GM19043 (cell line): Measurements from ENCODE around the gene RASAL2.
"Not testable (repeated sequence)": the region's sequence is repeated elsewhere in the genome, so short reads cannot be mapped to it uniquely, and the experiment has no call there.

Experiments used
- ATAC-seq: cut with Tn5 transposase; IDR thresholded peaks from one replicate; pipeline ENCODE4 v1.9.1; 2021; ENCODE audit warnings: low read depth; ENCODE audit not compliant: unreplicated experiment

The RASAL2 gene

GRCh38 chr1:178109348-178110143 lies 15.6 kb downstream of the RASAL2 start:
- ATAC-seq, result no peak

DNA sequence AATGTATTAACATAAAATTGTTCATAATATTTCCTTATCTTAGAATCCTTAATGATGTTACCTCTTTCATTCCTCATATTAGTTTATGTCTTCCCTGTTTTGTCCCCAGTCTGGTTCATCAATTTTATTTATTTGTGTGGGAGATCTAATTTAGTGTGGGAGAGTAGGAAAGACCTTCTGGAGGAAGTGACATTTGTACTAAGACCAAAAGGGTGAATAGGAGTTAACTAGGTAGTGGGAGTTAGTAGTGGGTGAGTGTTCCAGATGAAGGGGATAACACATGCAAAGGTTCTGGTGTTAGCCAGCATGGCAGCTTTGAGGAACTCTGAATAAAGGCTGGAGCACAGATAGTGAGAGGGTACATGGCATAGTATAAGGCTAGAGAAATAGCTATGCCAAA lies 21.4 kb downstream of the RASAL2 start:
- ATAC-seq, result no peak

GRCh38 chr1:178118524-178118923 lies 24.6 kb downstream of the RASAL2 start:
- ATAC-seq, result no peak

DNA sequence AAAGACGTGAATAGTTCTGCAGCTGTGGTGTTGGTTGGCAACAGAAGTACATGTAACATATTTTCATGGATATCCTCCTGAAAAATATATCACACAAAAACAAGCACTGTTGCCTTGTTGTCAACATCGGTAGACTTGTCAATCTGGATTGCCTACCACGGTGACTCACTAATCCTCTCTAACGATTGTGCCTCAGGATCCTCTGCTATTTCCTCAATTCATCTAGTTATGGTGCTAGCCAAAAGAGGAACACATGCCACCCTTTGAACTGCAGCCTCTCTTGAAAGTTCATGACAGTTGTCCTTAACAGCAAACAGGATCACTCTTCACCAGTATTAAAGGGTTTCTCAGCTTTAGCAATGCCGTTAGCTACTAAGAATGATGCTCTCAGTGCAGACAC lies 25.7 kb downstream of the RASAL2 start:
- ATAC-seq, result no peak

DNA sequence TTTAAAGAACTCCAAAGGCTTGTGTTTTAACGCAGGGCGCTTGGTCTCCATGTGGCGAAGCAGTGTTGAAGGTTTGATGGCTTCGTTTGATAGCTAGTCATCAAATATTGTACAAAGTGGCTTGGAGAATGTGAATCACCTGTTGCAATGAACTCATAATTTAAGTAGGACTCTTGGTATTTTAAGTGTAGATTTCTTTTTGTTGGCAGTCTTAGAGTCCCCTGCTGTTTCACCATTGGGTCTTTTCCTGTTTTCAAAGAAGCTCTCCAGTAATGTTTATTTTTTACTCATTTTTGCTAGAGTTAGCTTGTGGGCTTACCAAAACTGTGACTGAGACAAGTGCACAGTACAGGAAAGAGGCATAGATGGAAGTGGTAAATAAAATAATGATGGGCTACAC lies 26.2 kb downstream of the RASAL2 start:
- ATAC-seq, result no peak

DNA sequence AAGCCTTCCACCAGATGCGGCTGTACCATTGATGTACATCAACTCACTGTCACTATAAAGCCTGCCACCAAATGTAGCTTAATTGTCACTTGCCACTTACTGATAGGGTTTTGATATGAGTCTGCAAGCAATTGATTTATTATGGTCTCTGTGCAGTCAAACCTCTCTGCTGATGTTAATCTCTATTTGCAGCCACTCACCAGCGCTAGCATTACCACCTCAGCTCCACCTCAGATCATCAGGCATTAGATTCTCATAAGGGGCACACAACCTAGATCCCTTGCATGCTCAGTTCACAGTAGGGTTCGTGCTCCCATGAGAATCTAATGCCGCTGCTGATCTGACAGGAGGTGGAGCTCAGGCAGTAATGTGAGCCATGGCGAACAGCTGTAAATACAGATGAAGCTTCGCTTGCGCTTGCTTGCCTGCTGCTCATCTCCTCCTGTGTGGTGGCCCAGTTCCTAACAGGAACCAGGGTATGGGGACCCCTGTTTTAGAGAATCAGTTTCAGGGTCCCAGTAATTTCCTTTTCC lies 26.7 kb downstream of the RASAL2 start:
- ATAC-seq, result not testable (repeated sequence)

- no peak for ATAC-seq
Observed at GRCh38 chr1:178121883-178122282, 28.0 kb downstream of the RASAL2 start.

DNA sequence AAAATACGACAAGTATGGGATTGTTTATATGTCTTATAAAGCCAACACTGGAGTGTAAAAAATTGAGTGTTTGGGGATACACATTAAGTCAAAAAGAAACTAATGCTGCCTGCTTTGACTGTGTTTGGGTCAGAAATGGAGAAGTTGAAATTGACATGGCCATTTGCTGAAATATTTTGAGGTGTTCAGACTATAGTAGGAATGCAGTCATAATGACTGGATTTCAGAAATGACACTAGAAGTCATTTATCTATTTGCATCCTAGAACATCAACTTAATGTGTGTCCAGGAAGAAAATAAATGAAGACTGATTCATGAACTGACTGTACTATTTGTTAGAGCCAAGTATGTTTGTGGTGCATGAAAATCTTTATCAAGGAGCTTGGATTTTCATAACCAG lies 28.4 kb downstream of the RASAL2 start:
- ATAC-seq, result no peak

DNA sequence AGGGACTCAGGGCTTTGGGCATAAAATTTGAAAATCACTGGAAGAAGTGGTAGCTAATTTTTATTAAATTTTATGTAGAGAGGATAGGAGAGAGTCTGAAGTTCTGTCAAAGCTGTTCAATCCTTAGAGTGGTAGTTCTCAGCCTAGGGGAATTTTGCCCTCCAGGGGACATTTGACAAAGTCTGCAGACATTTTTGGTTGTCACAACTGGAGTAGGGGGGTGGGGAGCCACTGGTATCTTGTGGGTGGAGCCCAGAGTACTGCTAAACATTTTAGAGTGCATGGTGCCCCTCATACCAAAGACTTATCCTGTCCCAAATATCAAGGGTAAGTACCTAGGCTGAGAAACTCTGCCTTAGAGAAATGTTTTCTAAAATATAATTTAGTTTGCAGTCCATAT lies 30.2 kb downstream of the RASAL2 start:
- no peak for ATAC-seq

GRCh38 chr1:178126261-178126660 lies 32.4 kb downstream of the RASAL2 start:
- no peak for ATAC-seq

DNA sequence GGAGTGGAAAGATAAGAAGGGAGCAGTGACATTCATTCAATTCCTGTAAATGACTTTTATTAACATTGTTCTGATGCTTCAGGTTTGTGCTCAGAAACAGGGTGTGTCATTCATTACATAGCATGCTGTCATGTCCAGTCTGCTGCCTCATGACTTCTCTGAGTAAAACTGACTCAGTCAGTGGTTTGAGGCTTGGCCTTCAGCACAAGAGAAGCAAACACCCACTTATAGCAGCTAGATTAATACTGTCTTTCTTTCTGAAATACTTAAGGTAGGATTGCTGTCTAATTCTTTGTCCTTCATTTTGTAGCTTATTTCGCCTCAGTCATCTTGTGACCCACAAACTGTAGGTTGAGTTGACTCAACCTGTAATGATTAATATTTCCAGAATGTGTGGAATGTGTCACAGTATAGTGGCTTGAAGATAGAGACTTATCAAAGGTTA lies 32.9 kb downstream of the RASAL2 start:
- no peak for ATAC-seq

DNA sequence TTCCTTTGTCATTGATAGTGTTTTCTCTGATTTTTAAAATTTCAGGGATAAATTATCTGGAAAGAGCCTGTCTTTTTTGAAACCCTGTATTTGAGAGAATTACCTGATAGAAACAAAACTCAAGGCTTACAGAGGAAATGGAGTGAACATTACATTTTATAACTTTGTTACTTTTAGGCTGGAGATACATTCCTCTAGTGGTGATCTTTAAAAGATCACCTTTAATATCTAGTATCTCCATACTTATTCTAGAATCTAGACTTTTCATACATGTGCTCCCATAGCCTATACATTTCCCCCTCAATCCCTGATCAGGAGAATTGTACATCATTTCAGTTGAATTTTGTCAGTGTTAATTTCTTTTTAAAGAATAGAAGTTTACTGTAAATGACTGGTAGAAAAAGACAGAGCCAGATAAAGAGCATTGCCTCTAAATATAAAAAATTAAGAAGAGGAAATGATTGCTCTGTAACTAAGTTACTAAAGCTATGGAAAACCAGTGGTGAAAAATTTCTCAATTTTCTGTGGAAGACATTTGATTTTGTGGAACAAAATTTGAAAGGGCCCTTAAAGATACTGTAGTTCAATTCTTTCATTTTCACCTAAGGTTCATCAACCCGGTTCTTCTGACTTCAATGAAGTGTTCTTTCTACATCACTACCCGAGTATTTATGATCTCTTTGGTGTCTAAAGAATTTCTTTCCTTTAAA lies 33.7 kb downstream of the RASAL2 start:
- ATAC-seq, result no peak

- ATAC-seq, result no peak
Observed at GRCh38 chr1:178133239-178133989, 39.5 kb downstream of the RASAL2 start.

DNA sequence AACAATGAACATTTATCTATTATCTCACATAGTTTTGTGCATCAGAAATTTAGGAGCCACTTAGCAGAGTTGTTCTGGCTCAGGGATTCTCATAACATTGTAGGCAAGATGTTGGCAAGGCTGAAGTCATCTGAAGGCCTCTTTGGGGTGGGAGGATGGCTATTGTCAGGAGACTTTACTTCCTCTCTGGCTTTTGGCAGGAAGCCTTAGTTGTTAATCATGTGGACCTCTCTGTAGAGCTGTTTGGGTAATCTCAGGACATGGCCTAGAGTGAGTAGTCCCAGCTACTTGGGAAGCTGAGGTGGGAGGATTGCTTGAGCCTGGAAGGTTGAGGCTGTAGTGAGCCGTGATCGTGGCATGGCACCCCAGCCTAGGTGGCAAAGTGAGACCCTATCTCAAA lies 40.2 kb downstream of the RASAL2 start:
- ATAC-seq, result no peak

DNA sequence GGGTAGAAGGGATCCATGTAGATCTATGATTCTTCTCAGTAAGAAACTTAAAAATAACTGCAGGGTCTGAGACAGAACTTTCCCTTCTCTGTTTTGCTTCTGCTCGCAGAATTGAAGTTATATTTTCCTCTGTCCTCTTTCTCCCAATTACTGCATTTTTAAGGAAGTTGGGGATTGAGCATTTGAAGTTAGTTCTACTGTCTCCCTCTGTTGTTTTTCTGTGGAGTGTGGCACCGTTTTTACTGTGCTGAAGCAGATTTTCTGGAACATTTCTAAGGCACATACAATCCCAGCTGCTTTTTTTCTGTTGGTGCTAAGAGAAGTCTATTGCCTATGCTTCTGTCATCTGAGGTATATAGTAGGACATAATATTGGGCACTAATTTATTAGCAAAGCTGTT lies 43.3 kb downstream of the RASAL2 start:
- ATAC-seq, result no peak

DNA sequence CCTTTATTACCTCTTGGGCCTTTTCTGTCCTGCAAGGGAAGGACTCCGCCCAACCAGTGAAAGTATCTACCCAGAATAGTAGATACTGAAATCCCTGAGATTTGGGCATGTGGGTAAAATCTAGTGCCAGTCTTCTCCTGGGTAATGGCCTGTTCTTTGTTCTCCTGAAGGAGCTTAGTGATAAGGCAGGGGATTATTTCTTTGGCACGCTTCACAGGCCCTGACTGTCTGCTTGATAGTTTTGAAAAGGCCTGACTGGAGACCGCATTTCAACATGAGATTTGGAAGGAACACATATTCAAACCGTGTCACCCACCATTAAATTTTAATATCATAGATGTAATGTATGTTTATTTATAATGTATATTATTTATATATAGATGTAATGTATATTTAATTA lies 48.9 kb downstream of the RASAL2 start:
- ATAC-seq, result no peak

DNA sequence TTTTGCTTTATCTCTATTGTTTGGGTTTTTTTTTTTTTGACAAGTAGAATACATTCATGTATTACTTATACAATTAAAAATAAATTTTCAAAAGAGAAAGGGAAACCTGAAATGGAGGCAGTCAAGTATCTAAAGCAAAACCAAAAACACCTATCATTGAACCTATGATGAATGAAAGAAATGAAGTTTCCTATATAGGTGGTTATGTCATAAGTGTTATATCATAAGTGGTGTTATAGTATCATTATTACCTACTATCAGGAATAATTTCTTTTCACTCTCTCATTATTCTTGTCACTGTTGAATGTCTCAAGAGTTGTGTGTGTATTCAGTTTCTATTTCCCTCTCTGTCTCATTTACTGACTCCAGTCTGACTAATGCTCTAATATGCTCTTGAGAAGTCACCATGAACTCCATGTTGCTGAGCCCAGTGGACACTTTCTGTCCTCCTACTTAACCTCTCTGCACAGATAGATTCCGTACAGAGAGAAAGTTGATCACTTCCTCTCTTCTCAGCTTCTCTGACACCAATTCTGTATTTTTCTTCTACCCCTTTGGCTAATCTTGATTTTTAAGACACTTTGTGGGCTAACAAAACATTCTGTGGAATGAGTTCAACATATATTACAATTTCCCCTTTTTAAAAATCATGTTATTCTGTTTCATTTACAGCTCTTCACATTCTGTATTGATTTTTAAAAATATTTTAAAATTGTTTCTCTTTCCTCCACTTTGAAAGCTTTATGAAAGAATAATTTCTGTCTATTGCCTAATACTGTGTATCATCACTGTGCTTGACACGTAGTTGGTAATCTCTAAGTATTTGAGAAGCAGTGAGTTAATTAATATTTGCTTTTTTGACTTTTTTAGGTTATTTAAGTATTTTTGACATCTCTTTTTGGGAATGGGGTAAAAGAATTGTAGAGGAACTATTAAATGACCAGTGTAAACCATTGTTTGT lies 50.1 kb downstream of the RASAL2 start:
- ATAC-seq, result no peak

GRCh38 chr1:178145605-178146004 lies 51.7 kb downstream of the RASAL2 start:
- ATAC-seq, result no peak

DNA sequence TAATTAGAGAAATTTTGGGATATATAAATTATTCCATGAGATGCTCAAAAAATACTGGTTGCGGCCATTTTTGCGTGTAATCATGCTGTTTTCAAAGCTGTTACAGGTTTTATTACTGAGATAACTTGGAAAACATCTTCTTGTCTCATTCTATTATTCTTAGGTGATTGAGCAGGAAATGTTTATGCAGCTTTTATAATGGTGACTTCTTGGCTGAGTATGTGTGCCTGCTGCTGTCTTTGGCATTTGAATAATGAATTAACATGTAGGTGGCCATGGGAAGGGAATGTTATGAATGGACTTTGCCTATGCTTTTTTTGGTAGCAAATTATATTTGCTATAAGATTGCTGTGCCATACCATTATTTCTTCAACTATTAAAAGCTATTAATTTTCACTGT lies 52.5 kb downstream of the RASAL2 start:
- no peak for ATAC-seq

DNA sequence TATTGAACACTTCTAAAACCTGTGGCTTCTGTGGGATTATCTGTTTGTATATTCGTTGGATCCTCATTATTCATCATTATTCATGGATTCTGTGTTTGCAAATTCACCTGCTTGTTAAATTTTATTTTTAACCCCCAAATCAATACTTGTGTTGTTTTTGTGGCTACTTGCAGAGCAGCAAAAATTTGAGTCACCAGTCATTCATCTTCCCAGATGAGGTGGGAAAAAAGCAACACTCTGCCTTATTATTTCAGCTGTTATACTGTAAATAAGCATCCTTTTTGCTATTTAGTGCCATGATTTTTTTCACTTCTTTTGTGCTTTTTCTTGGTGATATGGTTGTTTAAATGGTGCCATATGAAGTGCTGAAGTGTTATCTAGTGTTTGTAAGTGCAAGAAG lies 56.7 kb downstream of the RASAL2 start:
- no peak for ATAC-seq
